DND-41 (cell line): ENCODE measurements around the gene FAM53A.

Source experiments
- EZH2 ChIP-seq: IDR thresholded peaks from 3 replicates; pipeline ENCODE4 v1.6.1; 2012; ENCODE audit warnings: borderline replicate concordance, low read depth, mild to moderate bottlenecking, moderate library complexity, low read length, inconsistent platforms; ENCODE audit not compliant: severe bottlenecking
- TF ChIP-seq, protein P1 (sequence below): IDR thresholded peaks from 2 replicates; pipeline ENCODE4 v1.5.1; 2012; ENCODE audit warnings: borderline replicate concordance, low read length, moderate library complexity, mild to moderate bottlenecking; ENCODE audit not compliant: poor library complexity, severe bottlenecking; ENCODE audit errors: extremely low read depth

DNA sequence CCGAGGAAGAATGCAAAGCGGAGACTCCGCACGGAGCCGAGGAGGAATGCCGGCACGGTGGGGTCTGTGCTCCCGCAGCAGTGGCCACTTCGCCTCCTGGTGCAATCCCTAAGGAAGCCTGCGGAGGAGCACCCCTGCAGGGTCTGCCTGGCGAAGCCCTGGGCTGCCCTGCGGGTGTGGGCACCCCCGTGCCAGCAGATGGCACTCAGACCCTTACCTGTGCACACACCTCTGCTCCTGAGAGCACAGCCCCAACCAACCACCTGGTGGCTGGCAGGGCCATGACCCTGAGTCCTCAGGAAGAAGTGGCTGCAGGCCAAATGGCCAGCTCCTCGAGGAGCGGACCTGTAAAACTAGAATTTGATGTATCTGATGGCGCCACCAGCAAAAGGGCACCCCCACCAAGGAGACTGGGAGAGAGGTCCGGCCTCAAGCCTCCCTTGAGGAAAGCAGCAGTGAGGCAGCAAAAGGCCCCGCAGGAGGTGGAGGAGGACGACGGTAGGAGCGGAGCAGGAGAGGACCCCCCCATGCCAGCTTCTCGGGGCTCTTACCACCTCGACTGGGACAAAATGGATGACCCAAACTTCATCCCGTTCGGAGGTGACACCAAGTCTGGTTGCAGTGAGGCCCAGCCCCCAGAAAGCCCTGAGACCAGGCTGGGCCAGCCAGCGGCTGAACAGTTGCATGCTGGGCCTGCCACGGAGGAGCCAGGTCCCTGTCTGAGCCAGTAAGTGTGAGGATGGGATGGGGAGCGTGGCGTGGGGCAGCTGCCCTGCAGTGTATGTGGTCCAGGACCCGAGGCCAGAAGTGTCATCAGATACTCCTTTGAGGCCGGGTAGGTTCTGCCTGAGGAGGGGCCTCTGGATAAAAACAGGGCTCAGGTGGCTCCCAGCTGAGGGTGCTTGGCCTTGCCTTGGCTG is 44.2 kb upstream of the FAM53A start:
- TF ChIP-seq, protein P1, sequence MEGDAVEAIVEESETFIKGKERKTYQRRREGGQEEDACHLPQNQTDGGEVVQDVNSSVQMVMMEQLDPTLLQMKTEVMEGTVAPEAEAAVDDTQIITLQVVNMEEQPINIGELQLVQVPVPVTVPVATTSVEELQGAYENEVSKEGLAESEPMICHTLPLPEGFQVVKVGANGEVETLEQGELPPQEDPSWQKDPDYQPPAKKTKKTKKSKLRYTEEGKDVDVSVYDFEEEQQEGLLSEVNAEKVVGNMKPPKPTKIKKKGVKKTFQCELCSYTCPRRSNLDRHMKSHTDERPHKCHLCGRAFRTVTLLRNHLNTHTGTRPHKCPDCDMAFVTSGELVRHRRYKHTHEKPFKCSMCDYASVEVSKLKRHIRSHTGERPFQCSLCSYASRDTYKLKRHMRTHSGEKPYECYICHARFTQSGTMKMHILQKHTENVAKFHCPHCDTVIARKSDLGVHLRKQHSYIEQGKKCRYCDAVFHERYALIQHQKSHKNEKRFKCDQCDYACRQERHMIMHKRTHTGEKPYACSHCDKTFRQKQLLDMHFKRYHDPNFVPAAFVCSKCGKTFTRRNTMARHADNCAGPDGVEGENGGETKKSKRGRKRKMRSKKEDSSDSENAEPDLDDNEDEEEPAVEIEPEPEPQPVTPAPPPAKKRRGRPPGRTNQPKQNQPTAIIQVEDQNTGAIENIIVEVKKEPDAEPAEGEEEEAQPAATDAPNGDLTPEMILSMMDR = no peak
- no peak for TF ChIP-seq EZH2
